Mesenchymal stem cell (in vitro differentiated cells and primary cell): Measurements from ENCODE around the gene IGBP1.

Source experiments
- DNase-seq: peaks from one replicate; pipeline ENCODE4 v3.0.0-alpha.2; 2013
- H2AFZ ChIP-seq: one replicate; pipeline ENCODE4 v1.6.1; 2013; ENCODE audit warnings: low read depth, mild to moderate bottlenecking, control low read depth, inconsistent platforms, low read length, moderate library complexity
- H2AK5ac ChIP-seq: 2 replicates; pipeline ENCODE4 v1.6.1; 2013; ENCODE audit warnings: low read length, moderate library complexity, mild to moderate bottlenecking, inconsistent platforms; ENCODE audit not compliant: severe bottlenecking
- H2BK120ac ChIP-seq: one replicate; pipeline ENCODE4 v1.6.1; 2013; ENCODE audit warnings: low read depth, mild to moderate bottlenecking, inconsistent platforms, low read length, moderate library complexity
- H2BK12ac ChIP-seq, 2 experiments: one replicate each; pipeline ENCODE4 v1.6.1; 2013; ENCODE audit warnings: inconsistent platforms in 2 of 2, low read length in 2 of 2, mild to moderate bottlenecking in 2 of 2, moderate library complexity in 2 of 2, control low read depth in 1 of 2
- H2BK15ac ChIP-seq: one replicate; pipeline ENCODE4 v1.6.1; 2013; ENCODE audit warnings: mild to moderate bottlenecking, low read depth, inconsistent platforms; ENCODE audit not compliant: poor library complexity, severe bottlenecking
- H2BK5ac ChIP-seq: 2 replicates; pipeline ENCODE4 v1.6.1; 2013; ENCODE audit warnings: low read depth, mild to moderate bottlenecking, low read length, control low read depth, inconsistent platforms; ENCODE audit not compliant: poor library complexity, severe bottlenecking
- H3K14ac ChIP-seq, 2 experiments: one replicate each; pipeline ENCODE4 v1.6.1; 2013; ENCODE audit warnings: inconsistent platforms in 2 of 2, low read length in 2 of 2, control low read depth in 1 of 2, mild to moderate bottlenecking in 1 of 2, moderate library complexity in 1 of 2
- H3K18ac ChIP-seq, 2 experiments: one replicate each; pipeline ENCODE4 v1.6.1; 2013; ENCODE audit warnings: inconsistent platforms in 2 of 2, low read length in 2 of 2, control low read depth in 1 of 2, low read depth in 1 of 2, mild to moderate bottlenecking in 1 of 2
- H3K23ac ChIP-seq, 2 experiments: one replicate each; pipeline ENCODE4 v1.6.1; 2013; ENCODE audit warnings: inconsistent platforms in 2 of 2, low read length in 2 of 2, mild to moderate bottlenecking in 2 of 2, moderate library complexity in 2 of 2, control low read depth in 1 of 2
- H3K27ac ChIP-seq: 2 replicates; pipeline ENCODE4 v1.5.1; 2013; ENCODE audit warnings: mild to moderate bottlenecking, moderate library complexity, low read length, control low read depth, inconsistent platforms; ENCODE audit not compliant: poor library complexity, severe bottlenecking
- H3K27me3 ChIP-seq, 2 experiments: 2 replicates each; pipeline versions ENCODE4 v1.6.1 to v1.7.0; 2013; ENCODE audit warnings: low read length in 2 of 2, mild to moderate bottlenecking in 2 of 2, moderate library complexity in 2 of 2, control low read depth in 1 of 2, inconsistent platforms in 1 of 2; ENCODE audit not compliant: control insufficient read depth in 1 of 2, insufficient read depth in 1 of 2
- H3K36me3 ChIP-seq, 2 experiments: 2 replicates each; pipeline versions ENCODE4 v1.6.1 to v1.7.0; 2013; ENCODE audit warnings: low read length in 2 of 2, control low read depth in 1 of 2, inconsistent platforms in 1 of 2, low read depth in 1 of 2, mild to moderate bottlenecking in 1 of 2; ENCODE audit not compliant: insufficient read depth in 2 of 2, control insufficient read depth in 1 of 2
- H3K4ac ChIP-seq, 2 experiments: one replicate each; pipeline ENCODE4 v1.6.1; 2013; ENCODE audit warnings: inconsistent platforms in 2 of 2, low read length in 2 of 2, mild to moderate bottlenecking in 2 of 2, moderate library complexity in 2 of 2, control low read depth in 1 of 2, low read depth in 1 of 2
- H3K4me1 ChIP-seq: 2 replicates; pipeline ENCODE4 v1.6.1; 2013; ENCODE audit warnings: low read depth, low read length, control low read depth; ENCODE audit not compliant: control insufficient read depth, insufficient read depth
- H3K4me2 ChIP-seq: 2 replicates; pipeline ENCODE4 v1.6.1; 2013; ENCODE audit warnings: low read length, mild to moderate bottlenecking, inconsistent platforms; ENCODE audit not compliant: poor library complexity, severe bottlenecking
- H3K4me3 ChIP-seq, 2 experiments: 2 replicates each; pipeline versions ENCODE4 v1.5.1 to v1.7.0; 2013; ENCODE audit warnings: low read length in 2 of 2, mild to moderate bottlenecking in 2 of 2, control low read depth in 1 of 2, low read depth in 1 of 2; ENCODE audit not compliant: insufficient read depth in 1 of 2
- H3K79me1 ChIP-seq: replicated peaks from 2 replicates; pipeline ENCODE4 v1.6.1; 2013; ENCODE audit warnings: mild to moderate bottlenecking, control low read depth, low read length, inconsistent platforms; ENCODE audit not compliant: poor library complexity, severe bottlenecking
- H3K9ac ChIP-seq: 2 replicates; pipeline ENCODE4 v1.7.0; 2013; ENCODE audit warnings: mild to moderate bottlenecking, low read length, moderate library complexity
- H3K9me3 ChIP-seq: 2 replicates; pipeline ENCODE4 v1.7.0; 2013; ENCODE audit warnings: mild to moderate bottlenecking, low read length; ENCODE audit not compliant: control insufficient read depth
- H4K8ac ChIP-seq: one replicate; pipeline ENCODE4 v1.6.1; 2013; ENCODE audit warnings: inconsistent platforms, mild to moderate bottlenecking, low read length, moderate library complexity
- H4K91ac ChIP-seq: one replicate; pipeline ENCODE4 v1.6.1; 2013; ENCODE audit warnings: mild to moderate bottlenecking, low read length, inconsistent platforms
- WGBS: methylation state at CpG from one replicate; pipeline ENCODE4 v1.1.7; 2013; ENCODE audit warnings: mixed read lengths; 5-methylcytosine and 5-hydroxymethylcytosine counted together

IGBP1 gene

DNA sequence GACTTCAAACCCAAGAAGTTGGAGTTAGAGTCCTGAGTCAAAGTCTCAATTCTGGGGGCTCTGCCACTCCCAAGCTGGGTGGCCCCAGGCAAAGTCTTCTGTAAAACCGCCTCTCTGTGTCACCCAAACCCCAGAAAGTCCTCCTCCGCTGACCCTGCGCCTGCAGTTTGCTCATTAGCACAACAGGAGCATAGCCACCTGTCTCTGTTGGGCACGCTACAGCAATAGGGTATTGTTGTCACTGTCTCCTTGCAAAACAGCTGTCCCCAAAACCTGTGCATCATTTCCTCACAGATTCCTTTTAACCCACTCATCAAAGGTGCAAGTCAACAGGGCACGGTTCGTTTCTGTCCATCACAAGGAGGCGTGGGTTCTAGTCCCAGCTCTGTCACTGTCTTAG, 36.0 kb downstream of the IGBP1 start:
- H2BK120ac ChIP-seq: no peak overlapping the region
- peaks cover 0 to 13% of the 10 kb centered on the region in 2 experiments for H3K27me3 ChIP-seq
- 92% methylated on average over 7 of the region's 7 CpGs for WGBS
- peak overlapping the region; percentile 70 for H3K9ac ChIP-seq
- no peak overlapping the region for H3K4me3 ChIP-seq
- no peak overlapping the region for H2BK15ac ChIP-seq
- H3K9me3 ChIP-seq: no peaks in the 10 kb centered on the region
- H3K4me2 ChIP-seq: no peak overlapping the region
- H3K23ac ChIP-seq: no peak overlapping the region
- no peak overlapping the region for H2BK5ac ChIP-seq
- H2BK12ac ChIP-seq: no peak overlapping the region
- H3K14ac ChIP-seq: no peak overlapping the region
- H4K8ac ChIP-seq: peak overlapping the region; percentile 7
- no peak overlapping the region for H4K91ac ChIP-seq
- no peaks in the 10 kb centered on the region for H3K79me1 ChIP-seq
- H3K27ac ChIP-seq: no peak overlapping the region
- no peak overlapping the region for H3K4ac ChIP-seq
- peaks cover 6% of the 10 kb centered on the region for H3K4me1 ChIP-seq
- DNase-seq: no peak
- H3K18ac ChIP-seq: peak overlapping the region in 1 of 2 experiments; percentile 24
- H2AK5ac ChIP-seq: peak overlapping the region; percentile 73
- peaks cover 3 to 16% of the 10 kb centered on the region in 2 experiments for H3K36me3 ChIP-seq
- H2AFZ ChIP-seq: no peak overlapping the region

DNA sequence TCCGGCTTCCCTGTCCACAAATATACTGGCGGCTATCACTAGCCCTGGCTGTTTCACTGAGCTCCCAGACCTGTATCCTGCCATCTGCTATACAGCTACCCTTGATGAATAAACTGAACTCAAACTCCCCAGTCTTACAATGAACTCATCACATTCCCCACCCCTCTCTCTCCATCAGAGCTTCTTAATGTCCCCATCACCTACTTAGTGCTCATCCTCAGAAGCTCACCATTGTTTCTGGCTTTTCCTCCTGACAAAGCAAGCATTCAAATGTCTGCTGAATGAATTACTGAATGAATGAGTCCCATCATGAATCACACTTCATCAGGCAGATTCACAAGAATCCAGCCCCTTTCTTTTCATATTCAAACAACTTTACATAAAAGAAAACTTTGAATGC, 38.4 kb downstream of the IGBP1 start:
- Histone ChIP-seq H3K23ac (no peak overlapping the region), H2AK5ac (no peak overlapping the region), H2BK120ac (no peak overlapping the region), H3K9me3 (no peaks in the 10 kb centered on the region), H3K4me1 (peaks cover 7% of the 10 kb centered on the region), H3K27me3 (peaks cover 0 to 19% of the 10 kb centered on the region in 2 experiments), H4K8ac (no peak overlapping the region), H2BK5ac (no peak overlapping the region), H3K9ac (no peak overlapping the region), H3K18ac (no peak overlapping the region), H3K4me2 (no peak overlapping the region), H4K91ac (no peak overlapping the region), H3K79me1 (no peaks in the 10 kb centered on the region), H3K4me3 (no peak overlapping the region), H2BK12ac (no peak overlapping the region), H3K14ac (no peak overlapping the region), H3K36me3 (peaks cover 0 to under 1% of the 10 kb centered on the region in 2 experiments), H3K27ac (no peak overlapping the region), H3K4ac (no peak overlapping the region), H2AFZ (no peak overlapping the region), H2BK15ac (no peak overlapping the region)
- 91% methylated on average over 2 of the region's 2 CpGs for WGBS
- DNase-seq: no peak

DNA sequence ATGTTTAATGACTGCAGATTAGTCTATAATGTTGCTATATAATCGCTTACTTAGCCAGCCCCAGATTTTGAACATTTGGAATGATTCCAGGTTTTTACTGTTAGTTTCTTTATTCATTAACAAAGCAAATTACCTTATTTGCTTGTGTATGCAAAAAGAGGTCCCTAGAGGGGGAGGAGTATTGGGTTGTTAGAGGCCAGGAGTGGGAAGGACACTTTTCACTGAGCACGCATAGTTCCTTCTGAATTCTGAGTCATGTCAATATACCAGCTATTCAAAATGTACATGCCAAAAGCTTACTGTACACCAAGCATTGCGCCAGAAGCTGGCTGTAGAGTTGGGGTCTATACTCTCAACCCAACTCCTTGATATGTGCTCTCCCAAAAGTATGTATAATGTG, 39.0 kb downstream of the IGBP1 start:
- Histone ChIP-seq H3K9ac (no peak overlapping the region), H3K4ac (no peak overlapping the region), H3K9me3 (no peaks in the 10 kb centered on the region), H2BK12ac (no peak overlapping the region), H2BK120ac (no peak overlapping the region), H3K27me3 (peaks cover 0 to 20% of the 10 kb centered on the region in 2 experiments), H2AFZ (no peak overlapping the region), H3K4me2 (no peak overlapping the region), H3K36me3 (no peaks in the 10 kb centered on the region), H4K8ac (no peak overlapping the region), H3K14ac (no peak overlapping the region), H3K27ac (no peak overlapping the region), H3K18ac (no peak overlapping the region), H3K79me1 (no peaks in the 10 kb centered on the region), H4K91ac (no peak overlapping the region), H2AK5ac (no peak overlapping the region), H2BK5ac (no peak overlapping the region), H3K23ac (no peak overlapping the region), H2BK15ac (no peak overlapping the region), H3K4me1 (peaks cover 5% of the 10 kb centered on the region), H3K4me3 (no peak overlapping the region)
- no CpG with 5 or more reads among the region's 3 CpGs for WGBS
- no peak for DNase-seq

DNA sequence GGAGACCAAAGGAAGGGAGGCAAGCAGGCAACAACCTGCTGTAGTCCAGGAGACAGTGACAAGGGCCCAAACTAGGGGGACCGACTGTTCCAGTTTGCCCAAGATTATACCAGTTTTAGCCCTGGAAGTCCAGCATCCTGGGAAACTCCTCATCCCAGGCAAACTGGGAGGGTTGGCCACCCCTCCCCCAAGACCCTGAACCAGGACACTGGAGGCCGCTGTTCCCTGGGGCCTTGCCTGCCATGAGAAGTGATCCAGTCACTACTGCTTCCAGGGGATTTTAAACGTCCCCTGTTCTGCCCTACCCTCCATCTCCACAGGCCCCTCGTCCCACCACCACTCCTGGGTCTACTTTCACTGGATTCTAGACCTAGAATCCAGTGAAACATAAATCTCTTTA, 39.7 kb downstream of the IGBP1 start:
- H3K4ac ChIP-seq: no peak overlapping the region
- H3K4me3 ChIP-seq: no peak overlapping the region
- H3K79me1 ChIP-seq: no peaks in the 10 kb centered on the region
- H2BK5ac ChIP-seq: no peak overlapping the region
- no peak overlapping the region for H3K14ac ChIP-seq
- DNase-seq: no peak
- H3K18ac ChIP-seq: no peak overlapping the region
- H3K9ac ChIP-seq: no peak overlapping the region
- no peak overlapping the region for H2AK5ac ChIP-seq
- no peak overlapping the region for H3K27ac ChIP-seq
- no peaks in the 10 kb centered on the region for H3K9me3 ChIP-seq
- H3K23ac ChIP-seq: no peak overlapping the region
- no peak overlapping the region for H4K8ac ChIP-seq
- no peaks in the 10 kb centered on the region for H3K36me3 ChIP-seq
- peaks cover 5% of the 10 kb centered on the region for H3K4me1 ChIP-seq
- H4K91ac ChIP-seq: no peak overlapping the region
- no peak overlapping the region for H3K4me2 ChIP-seq
- no peak overlapping the region for H2AFZ ChIP-seq
- H2BK15ac ChIP-seq: no peak overlapping the region
- no peak overlapping the region for H2BK120ac ChIP-seq
- H3K27me3 ChIP-seq: peaks cover 0 to 15% of the 10 kb centered on the region in 2 experiments
- WGBS: 61% methylated on average over 4 of the region's 4 CpGs
- no peak overlapping the region for H2BK12ac ChIP-seq
